Neural crest cell (in vitro differentiated cells): ENCODE measurements around the gene CORO6. TPM values are rescaled to one million over a fixed set of nuclear protein-coding genes. Genes with fewer than 3 reads are reported as not detected.

Source experiments
- DNase-seq: peaks from one replicate; pipeline ENCODE4 v3.0.0; 2021; ENCODE audit warnings: low read depth, mixed read lengths, low spot score
- H3K27ac Mint-ChIP-seq: one replicate; pipeline ENCODE4 v1.8.0; 2021; ENCODE audit warnings: mild to moderate bottlenecking, mixed read lengths; ENCODE audit not compliant: unreplicated experiment
- H3K27me3 Mint-ChIP-seq: 2 replicates; pipeline ENCODE4 v1.8.0; 2021; ENCODE audit warnings: low read depth, mild to moderate bottlenecking, mixed read lengths
- H3K36me3 Mint-ChIP-seq: 2 replicates; pipeline ENCODE4 v1.8.0; 2021; ENCODE audit warnings: low read depth, mild to moderate bottlenecking, mixed read lengths
- H3K4me1 Mint-ChIP-seq: 2 replicates; pipeline ENCODE4 v1.8.0; 2021; ENCODE audit warnings: mixed read lengths
- H3K4me3 Mint-ChIP-seq: one replicate; pipeline ENCODE4 v1.8.0; 2021; ENCODE audit warnings: mild to moderate bottlenecking, mixed read lengths
- H3K9me3 Mint-ChIP-seq: 2 replicates; pipeline ENCODE4 v1.8.0; 2021; ENCODE audit warnings: mixed read lengths
- total RNA-seq: library from RNA; stranded (reverse); gene quantifications from 2 replicates; pipeline ENCODE4 v1.2.1, GENCODE V29; 2021
- TF ChIP-seq, protein P1 (sequence below): fragments of 200-600 bp; sonication (generic); conservative IDR thresholded peaks from 2 replicates; pipeline ENCODE4 v1.5.0; 2021; ENCODE audit warnings: antibody characterized with exemption, mild to moderate bottlenecking

CORO6 gene
- total RNA-seq, 1 donor from 2014 or later, result 2.7 TPM

DNA sequence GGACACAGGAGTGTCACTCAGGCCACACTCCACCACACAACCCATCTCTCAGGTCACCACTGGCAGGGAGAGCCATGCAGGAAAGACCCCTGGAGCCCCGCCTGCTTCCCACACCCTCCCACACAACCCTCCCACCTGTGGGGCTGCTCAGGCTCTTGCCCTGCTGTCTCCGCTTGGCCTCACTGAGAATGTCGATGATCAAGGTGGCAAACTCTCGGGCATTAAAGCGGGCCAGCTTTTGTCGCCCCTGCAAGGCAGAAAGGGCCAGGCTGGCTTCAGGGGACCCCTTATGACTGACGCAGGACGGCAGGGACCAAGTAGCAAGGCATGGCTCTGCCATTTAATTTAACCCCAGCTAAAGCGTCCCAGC lies 45.7 kb downstream of the CORO6 start:
- peaks cover 3% of the 10 kb centered on the region for H3K36me3 Mint-ChIP-seq
- H3K4me1 Mint-ChIP-seq, result peaks cover 11% of the 10 kb centered on the region
- no peaks in the 10 kb centered on the region for H3K27me3 Mint-ChIP-seq
- no peaks in the 10 kb centered on the region for H3K9me3 Mint-ChIP-seq
- TF ChIP-seq, protein P1, sequence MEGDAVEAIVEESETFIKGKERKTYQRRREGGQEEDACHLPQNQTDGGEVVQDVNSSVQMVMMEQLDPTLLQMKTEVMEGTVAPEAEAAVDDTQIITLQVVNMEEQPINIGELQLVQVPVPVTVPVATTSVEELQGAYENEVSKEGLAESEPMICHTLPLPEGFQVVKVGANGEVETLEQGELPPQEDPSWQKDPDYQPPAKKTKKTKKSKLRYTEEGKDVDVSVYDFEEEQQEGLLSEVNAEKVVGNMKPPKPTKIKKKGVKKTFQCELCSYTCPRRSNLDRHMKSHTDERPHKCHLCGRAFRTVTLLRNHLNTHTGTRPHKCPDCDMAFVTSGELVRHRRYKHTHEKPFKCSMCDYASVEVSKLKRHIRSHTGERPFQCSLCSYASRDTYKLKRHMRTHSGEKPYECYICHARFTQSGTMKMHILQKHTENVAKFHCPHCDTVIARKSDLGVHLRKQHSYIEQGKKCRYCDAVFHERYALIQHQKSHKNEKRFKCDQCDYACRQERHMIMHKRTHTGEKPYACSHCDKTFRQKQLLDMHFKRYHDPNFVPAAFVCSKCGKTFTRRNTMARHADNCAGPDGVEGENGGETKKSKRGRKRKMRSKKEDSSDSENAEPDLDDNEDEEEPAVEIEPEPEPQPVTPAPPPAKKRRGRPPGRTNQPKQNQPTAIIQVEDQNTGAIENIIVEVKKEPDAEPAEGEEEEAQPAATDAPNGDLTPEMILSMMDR, result no peak
- H3K4me3 Mint-ChIP-seq, result no peak overlapping the region
- DNase-seq, result no peak
- no peak overlapping the region for H3K27ac Mint-ChIP-seq

DNA sequence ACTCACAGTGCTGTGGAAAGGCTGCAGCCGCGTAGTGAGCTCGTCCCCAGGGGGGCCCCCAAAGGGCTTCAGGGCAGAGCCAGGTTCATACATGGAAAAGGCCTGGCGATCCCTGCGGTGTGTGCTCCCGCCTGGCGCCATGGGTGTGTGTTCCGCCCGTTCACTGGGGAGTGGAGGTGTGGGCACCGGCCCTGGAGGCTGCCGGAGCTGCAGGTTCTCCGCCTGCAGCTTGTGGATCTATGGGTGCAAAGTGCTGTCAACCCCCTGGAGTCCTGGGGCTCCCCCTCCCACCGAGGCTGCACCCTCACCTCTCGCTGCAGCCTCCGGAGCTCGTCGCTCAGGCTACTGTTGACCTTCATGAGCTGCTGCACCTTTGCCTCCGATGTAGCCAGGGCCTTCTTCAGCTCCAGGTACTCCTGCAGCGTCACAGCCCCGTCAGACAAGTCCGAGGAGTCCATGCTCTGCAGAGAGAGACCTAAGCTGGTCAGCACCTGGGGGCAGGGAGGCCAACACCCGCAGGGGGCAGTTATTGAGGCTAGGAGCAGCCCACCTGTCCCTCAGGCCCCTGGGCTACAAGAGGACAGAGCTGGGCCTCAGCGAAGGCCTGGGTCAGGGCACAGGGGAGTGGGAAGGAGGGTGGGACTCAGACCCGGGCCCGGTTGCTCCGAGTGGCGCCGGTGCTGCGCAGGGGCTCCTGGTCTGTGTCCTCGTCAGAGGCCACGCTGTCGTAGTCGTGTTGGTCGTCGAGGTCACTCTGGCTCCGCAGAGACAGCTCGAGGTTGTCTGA lies 46.3 kb downstream of the CORO6 start:
- no peaks in the 10 kb centered on the region for H3K9me3 Mint-ChIP-seq
- H3K4me3 Mint-ChIP-seq, result no peak overlapping the region
- no peaks in the 10 kb centered on the region for H3K27me3 Mint-ChIP-seq
- TF ChIP-seq, protein P1, result no peak
- H3K36me3 Mint-ChIP-seq, result peaks cover 3% of the 10 kb centered on the region
- peaks cover 11% of the 10 kb centered on the region for H3K4me1 Mint-ChIP-seq
- H3K27ac Mint-ChIP-seq, result no peak overlapping the region
- no peak for DNase-seq

DNA sequence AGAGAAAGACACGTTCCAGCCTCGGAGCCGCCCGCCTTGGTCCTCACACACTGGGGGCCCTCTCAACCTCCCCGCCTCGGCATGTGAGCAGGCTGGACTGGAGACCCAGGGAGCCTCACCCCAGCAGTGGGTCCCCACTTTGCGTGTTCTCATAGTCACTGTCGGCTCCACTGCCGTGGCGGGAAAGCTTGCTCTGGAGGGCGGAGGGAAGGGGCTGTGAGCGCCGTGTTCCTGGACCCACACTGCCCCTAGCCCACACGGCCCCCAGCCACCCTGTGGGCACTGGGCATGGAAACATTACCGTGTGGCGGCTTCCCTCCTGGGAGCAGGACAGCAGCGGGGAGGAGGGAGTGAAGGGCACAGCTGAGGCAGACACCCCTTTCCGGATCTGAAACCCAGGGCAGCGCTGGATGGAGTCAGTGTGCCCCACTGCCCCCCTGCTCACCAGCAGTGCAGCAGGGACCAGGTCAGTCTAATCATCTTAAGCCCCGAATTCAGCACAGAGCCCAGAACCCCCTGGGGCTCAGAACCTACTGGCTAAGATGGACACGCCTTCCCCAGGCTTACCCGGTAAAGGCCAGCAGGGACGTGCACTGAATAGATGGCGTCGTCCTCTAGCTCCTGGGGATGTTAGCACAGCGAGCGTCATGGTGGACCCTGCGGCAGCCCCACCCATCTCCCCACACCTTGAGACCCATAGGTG lies 47.0 kb downstream of the CORO6 start:
- Mint-ChIP-seq H3K27ac (no peak overlapping the region), H3K4me3 (peak overlapping the region; percentile 62), H3K27me3 (peaks cover under 1% of the 10 kb centered on the region), H3K9me3 (no peaks in the 10 kb centered on the region), H3K4me1 (peaks cover 18% of the 10 kb centered on the region), H3K36me3 (peaks cover 3% of the 10 kb centered on the region)
- TF ChIP-seq, protein P1, result no peak
- no peak for DNase-seq

DNA sequence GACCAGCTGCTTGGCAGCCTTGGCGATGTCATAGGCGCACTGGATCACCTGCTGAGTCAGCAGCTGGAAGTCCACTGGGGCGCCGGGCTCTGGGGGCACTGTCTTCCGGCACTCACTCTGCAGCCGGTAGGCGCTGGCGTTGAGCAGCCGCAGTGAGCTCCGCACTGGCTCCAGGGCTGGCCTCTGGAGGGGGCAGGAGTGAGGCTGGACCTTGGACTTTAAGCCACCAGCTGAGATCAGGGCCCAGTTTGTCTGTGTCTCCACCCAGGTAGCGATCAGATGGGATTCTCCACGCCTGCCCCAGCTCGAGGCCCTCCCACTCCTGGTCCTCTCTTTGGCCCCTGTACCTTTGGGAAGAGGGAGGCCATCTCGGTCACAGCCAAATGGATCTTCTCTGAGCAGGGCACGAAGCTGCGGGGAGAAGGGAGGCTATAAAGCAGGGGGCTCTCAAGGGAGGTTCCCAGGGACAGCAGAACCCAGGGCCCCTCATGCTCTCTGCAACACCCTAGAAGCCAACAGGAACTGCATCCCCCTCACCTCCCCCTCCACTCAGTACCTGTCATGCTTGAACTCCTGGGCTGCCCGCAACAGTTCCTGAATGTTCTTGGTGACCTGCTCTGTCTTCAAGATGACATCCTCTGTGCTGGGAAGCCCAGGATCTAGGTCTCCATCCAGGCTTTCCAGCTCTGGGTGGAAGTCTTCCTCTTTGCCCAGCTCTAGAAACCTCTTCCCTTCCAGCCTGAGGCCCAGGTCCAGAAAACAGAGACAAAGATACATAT lies 47.8 kb downstream of the CORO6 start:
- no peak for DNase-seq
- H3K27me3 Mint-ChIP-seq, result peaks cover 2% of the 10 kb centered on the region
- peaks cover 14% of the 10 kb centered on the region for H3K4me1 Mint-ChIP-seq
- H3K36me3 Mint-ChIP-seq, result no peaks in the 10 kb centered on the region
- peak overlapping the region; percentile 62 for H3K4me3 Mint-ChIP-seq
- no peaks in the 10 kb centered on the region for H3K9me3 Mint-ChIP-seq
- TF ChIP-seq, protein P1, result no peak
- H3K27ac Mint-ChIP-seq, result peak overlapping the region; percentile 45

DNA sequence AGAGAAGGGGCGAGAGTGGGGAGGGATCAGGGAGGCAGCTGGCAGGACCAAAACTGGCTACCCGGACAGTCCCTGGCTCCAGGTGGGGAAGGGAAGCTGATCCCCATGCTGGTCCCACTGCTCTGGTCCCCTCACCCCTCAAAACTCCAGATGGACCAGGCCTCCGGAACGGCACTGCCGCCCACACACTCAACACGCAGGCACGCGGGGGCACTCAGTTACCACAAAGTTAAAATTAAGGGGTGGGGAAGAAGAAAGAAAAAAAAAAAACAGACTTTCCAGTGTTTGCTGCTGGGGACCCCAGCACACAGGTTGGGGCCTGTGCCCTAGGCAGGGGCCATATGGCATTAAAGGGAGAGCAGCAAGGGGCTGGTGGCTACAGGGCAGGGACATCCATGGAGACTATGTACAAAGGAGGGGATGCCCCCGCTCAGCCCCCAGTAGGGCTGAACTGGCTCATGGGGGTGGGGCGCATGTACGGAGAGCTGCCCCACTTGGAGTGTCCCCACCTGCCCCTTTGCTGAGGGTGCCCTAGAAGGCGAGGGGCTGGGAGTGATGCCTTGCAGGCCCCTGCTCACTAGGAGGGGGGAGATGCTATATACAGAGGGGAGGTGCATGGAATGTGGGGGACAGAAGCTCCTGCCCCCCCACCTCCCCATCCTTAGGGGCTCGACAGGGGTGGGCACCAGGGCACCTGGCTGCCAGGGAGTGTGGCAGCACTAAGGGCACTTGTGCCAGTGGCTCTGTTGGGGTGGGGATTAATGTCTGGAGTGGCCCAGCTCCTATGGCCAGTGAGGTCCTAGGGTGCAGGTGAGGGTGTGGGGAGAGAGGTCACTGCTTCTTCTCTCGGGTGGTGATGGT lies 48.6 kb downstream of the CORO6 start:
- Mint-ChIP-seq H3K36me3 (no peaks in the 10 kb centered on the region), H3K9me3 (no peaks in the 10 kb centered on the region), H3K27ac (no peak overlapping the region), H3K27me3 (peaks cover 5% of the 10 kb centered on the region), H3K4me3 (peak overlapping the region; percentile 62), H3K4me1 (peaks cover 17% of the 10 kb centered on the region)
- TF ChIP-seq, protein P1, result no peak
- DNase-seq, result no peak
